HepG2 (cell line): Measurements from ENCODE around the gene PRSS33. TPM values are rescaled to one million over a fixed set of nuclear protein-coding genes. Genes with fewer than 3 reads are reported as not detected.

ENCODE experiments used
- DMAP1 ChIP-seq: IDR thresholded peaks from 2 replicates; pipeline ENCODE4 v1.6.1; 2016
- E2F5 ChIP-seq: sonication (generic); formaldehyde crosslinking; conservative IDR thresholded peaks from 2 replicates; pipeline ENCODE4 v1.4.0; 2020; ENCODE audit warnings: missing genetic modification reagents
- FOXC1 ChIP-seq: sonication (generic); formaldehyde crosslinking; IDR thresholded peaks from 2 replicates; pipeline ENCODE4 v1.8.0; 2022; ENCODE audit warnings: mild to moderate bottlenecking, missing genetic modification reagents, borderline replicate concordance
- JDP2 ChIP-seq: sonication (generic); formaldehyde crosslinking; IDR thresholded peaks from 2 replicates; pipeline ENCODE4 v1.8.1; 2022; ENCODE audit warnings: missing genetic modification reagents, borderline replicate concordance
- KAT2B ChIP-seq: fragments of 150-350 bp; IDR thresholded peaks from 2 replicates; pipeline ENCODE4 v1.6.1; 2014; ENCODE audit warnings: low read depth, low read length, borderline replicate concordance
- KAT7 ChIP-seq: IDR thresholded peaks from 2 replicates; pipeline ENCODE4 v1.6.1; 2018; ENCODE audit warnings: borderline replicate concordance, missing compliant biosample characterization
- MLXIP ChIP-seq: sonication (generic); formaldehyde crosslinking; IDR thresholded peaks from 2 replicates; pipeline ENCODE4 v1.9.0; 2021; ENCODE audit warnings: missing genetic modification reagents, borderline replicate concordance
- MXD3 ChIP-seq: IDR thresholded peaks from 2 replicates; pipeline ENCODE4 v1.6.1; 2016; ENCODE audit warnings: mild to moderate bottlenecking, missing biosample characterization, missing genetic modification reagents
- NFIB ChIP-seq: sonication (generic); formaldehyde crosslinking; IDR thresholded peaks from 2 replicates; pipeline ENCODE4 v1.9.0; 2021; ENCODE audit warnings: missing genetic modification reagents, mild to moderate bottlenecking, borderline replicate concordance
- RFX5 ChIP-seq: IDR thresholded peaks from 2 replicates; pipeline ENCODE4 v1.6.1; 2011; ENCODE audit warnings: low read depth, low read length, improper control_type of control experiment
- RNF2 ChIP-seq: fragments of 450-650 bp; conservative IDR thresholded peaks from 2 replicates; pipeline ENCODE4 v1.6.1; 2016; ENCODE audit warnings: low read depth
- SNAI1 ChIP-seq: sonication (generic); formaldehyde crosslinking; IDR thresholded peaks from 2 replicates; pipeline ENCODE4 v1.5.0; 2020; ENCODE audit warnings: mild to moderate bottlenecking, missing genetic modification reagents, borderline replicate concordance
- TARDBP ChIP-seq: sonication (generic); formaldehyde crosslinking; IDR thresholded peaks from 2 replicates; pipeline ENCODE4 v1.8.0; 2022; ENCODE audit warnings: mild to moderate bottlenecking, missing genetic modification reagents
- ZFP37 ChIP-seq: sonication (generic); formaldehyde crosslinking; IDR thresholded peaks from 2 replicates; pipeline ENCODE4 v1.4.0; 2020; ENCODE audit warnings: missing genetic modification reagents, borderline replicate concordance
- ZNF281 ChIP-seq: sonication (generic); formaldehyde crosslinking; IDR thresholded peaks from 2 replicates; pipeline ENCODE4 v1.4.0; 2020; ENCODE audit warnings: missing genetic modification reagents, borderline replicate concordance
- ZNF296 ChIP-seq: sonication (generic); formaldehyde crosslinking; conservative IDR thresholded peaks from 2 replicates; pipeline ENCODE4 v1.5.0; 2020; ENCODE audit warnings: mild to moderate bottlenecking, missing genetic modification reagents
- ZNF550 ChIP-seq: sonication (generic); formaldehyde crosslinking; IDR thresholded peaks from 2 replicates; pipeline ENCODE4 v1.4.0; 2020; ENCODE audit warnings: mild to moderate bottlenecking, missing genetic modification reagents, borderline replicate concordance
- ZNF781 ChIP-seq: sonication (generic); formaldehyde crosslinking; IDR thresholded peaks from 2 replicates; pipeline ENCODE4 v1.5.1; 2020; ENCODE audit warnings: borderline replicate concordance, mild to moderate bottlenecking, missing genetic modification reagents; ENCODE audit errors: not compliant biosample characterization
- ZSCAN31 ChIP-seq: sonication (generic); formaldehyde crosslinking; IDR thresholded peaks from 2 replicates; pipeline ENCODE4 v1.5.0; 2020; ENCODE audit warnings: low read depth, mild to moderate bottlenecking, missing genetic modification reagents
- ZZZ3 ChIP-seq: sonication (generic); formaldehyde crosslinking; IDR thresholded peaks from 2 replicates; pipeline ENCODE4 v1.4.0; 2020; ENCODE audit warnings: missing genetic modification reagents, mild to moderate bottlenecking, borderline replicate concordance
- polyA plus RNA-seq, 8 experiments: library from polyadenylated mRNA; depleted of rRNA in 3 of 8; stranded (reverse) in 7 of 8; unstranded in 1 of 8; fragments of >200 nt; fragmentation: Illumina TruSeq in 4 of 8; extraction: Trizol in 4 of 8; gene quantifications; 2 replicates each; pipeline versions ENCODE4 v1.2.1 to v1.2.3, GENCODE V29; 2011 to 2016; ENCODE audit warnings: low read depth in 4 of 8, missing spikeins in 1 of 8, mixed read lengths in 1 of 8; ENCODE audit not compliant: insufficient read depth in 1 of 8
- total RNA-seq, 5 experiments: library from RNA; depleted of rRNA; stranded (reverse); fragments of >200 nt; fragmentation: Illumina TruSeq; extraction: Trizol; gene quantifications; 2 replicates each; pipeline ENCODE4 v1.2.3, GENCODE V29; 2016; ENCODE audit warnings: low read depth in 1 of 5

PRSS33 gene
- total and polyA plus RNA-seq, 2 of the 13 experiments (the other 11 are each of a cell fraction or from before 2014, with no cell fraction given): not detected

- no peak for TF ChIP-seq ZZZ3 (CRISPR knock-in tag)
- TF ChIP-seq ZNF550: no peak
- no peak for TF ChIP-seq RNF2
- no peak for TF ChIP-seq TARDBP
- no peak for TF ChIP-seq ZNF296 (CRISPR knock-in tag)
- TF ChIP-seq RFX5: no peak
- no peak for TF ChIP-seq ZNF781 (CRISPR knock-in tag)
- no peak for TF ChIP-seq MLXIP (CRISPR knock-in tag)
- TF ChIP-seq JDP2 (CRISPR knock-in tag): no peak
- TF ChIP-seq SNAI1: no peak
- no peak for TF ChIP-seq ZFP37 (CRISPR knock-in tag)
- TF ChIP-seq E2F5 (CRISPR knock-in tag): no peak
- TF ChIP-seq NFIB (CRISPR knock-in tag): no peak
- TF ChIP-seq KAT2B: no peak
- 0 out of 2 replicates have a peak, but pooled peaks have one; percentile 6 for TF ChIP-seq MXD3 (CRISPR knock-in tag)
- TF ChIP-seq ZSCAN31 (CRISPR knock-in tag): no peak
- TF ChIP-seq FOXC1 (CRISPR knock-in tag): no peak
- no peak for TF ChIP-seq DMAP1 (CRISPR knock-in tag)
- TF ChIP-seq ZNF281: peak; percentile 90
- 0 out of 2 replicates have a peak, but pooled peaks have one; percentile 26 for TF ChIP-seq KAT7
Observed at GRCh38 chr16:2752850-2753732, 34.3 kb downstream of the PRSS33 start (continued).
